HG03432 (cell line): ENCODE measurements around the gene SPAG4.

Experiments
- ATAC-seq: cut with Tn5 transposase; IDR thresholded peaks from one replicate; pipeline ENCODE4 v1.9.1; 2021; ENCODE audit warnings: mild to moderate bottlenecking, moderate library complexity; ENCODE audit not compliant: unreplicated experiment

The SPAG4 gene

DNA sequence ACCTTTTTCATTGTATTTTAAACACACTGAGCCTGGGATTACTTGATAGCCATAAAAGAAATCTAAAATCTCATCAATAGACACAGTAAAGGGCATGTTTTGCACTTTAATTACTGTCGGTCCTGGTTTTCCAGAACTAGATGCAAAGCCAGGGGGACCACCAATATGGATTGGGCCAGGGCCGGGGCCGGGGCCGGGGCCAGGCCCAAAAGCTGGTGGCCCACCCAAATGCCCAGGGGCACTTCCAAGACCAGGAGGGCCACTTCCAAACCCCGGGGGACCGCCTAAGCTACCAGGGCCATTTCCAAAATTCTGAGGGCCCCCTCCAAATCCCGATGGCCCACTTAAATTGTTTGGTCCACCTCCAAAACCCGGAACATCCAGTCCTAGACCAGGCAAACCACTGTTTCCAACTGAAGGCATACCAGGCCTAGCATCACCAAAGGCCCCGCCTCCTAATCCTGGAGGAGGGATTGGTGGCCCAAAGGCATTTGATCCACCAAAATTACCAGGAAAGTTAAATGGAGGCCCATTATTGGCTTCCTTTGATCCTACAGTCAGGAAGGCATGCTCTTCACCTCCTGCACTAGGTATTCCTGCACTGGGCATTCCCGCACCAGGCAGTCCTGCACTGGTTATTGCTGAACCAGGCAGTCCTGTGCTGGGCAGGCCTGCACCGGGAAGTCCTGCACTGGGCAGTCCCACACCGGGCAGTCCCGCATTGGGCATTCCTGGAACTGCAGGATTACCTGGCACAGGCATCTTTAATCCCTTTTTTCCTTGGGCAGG lies 37.2 kb downstream of the SPAG4 start:
- ATAC-seq: no peak

DNA sequence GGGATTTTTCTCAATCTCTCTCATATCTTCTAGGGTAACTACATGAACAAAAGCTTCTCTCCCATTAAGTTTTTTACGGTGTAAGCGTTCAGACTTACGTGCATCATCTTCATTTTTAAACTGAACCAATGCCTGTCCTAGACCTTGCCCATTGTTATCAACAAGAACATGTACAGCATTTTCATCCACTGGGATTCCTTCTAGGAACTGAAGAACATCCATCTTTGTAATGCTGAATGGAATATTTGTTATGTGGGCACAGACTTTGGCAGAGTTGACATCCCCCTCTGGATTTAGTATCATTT lies 37.8 kb downstream of the SPAG4 start:
- no peak for ATAC-seq

- ATAC-seq: no peak
Observed at GRCh38 chr20:35653893-35654292, 38.3 kb downstream of the SPAG4 start.

- ATAC-seq: no peak
Observed at GRCh38 chr20:35654415-35654814, 38.8 kb downstream of the SPAG4 start.

DNA sequence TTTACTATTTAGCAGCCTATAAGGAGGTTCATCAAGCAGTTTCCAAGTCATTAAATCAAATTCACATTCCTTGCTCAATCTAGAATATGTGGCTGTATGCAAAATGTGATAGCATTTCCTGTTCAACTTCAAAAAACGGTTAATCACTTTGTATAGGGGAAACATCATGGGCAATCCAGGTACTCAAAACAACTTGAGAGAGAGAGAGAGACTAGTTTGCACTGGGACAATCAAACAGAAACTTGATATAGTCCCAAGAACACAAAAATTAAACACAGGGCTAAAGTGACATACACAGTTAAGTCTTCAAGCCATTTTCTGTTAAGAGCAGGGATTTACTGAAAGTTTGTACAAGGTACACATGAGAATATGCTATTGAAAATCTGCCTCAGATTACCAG lies 41.6 kb downstream of the SPAG4 start:
- no peak for ATAC-seq

GRCh38 chr20:35660122-35660937 lies 44.7 kb downstream of the SPAG4 start:
- no peak for ATAC-seq

GRCh38 chr20:35661053-35661452 lies 45.4 kb downstream of the SPAG4 start:
- ATAC-seq: no peak

DNA sequence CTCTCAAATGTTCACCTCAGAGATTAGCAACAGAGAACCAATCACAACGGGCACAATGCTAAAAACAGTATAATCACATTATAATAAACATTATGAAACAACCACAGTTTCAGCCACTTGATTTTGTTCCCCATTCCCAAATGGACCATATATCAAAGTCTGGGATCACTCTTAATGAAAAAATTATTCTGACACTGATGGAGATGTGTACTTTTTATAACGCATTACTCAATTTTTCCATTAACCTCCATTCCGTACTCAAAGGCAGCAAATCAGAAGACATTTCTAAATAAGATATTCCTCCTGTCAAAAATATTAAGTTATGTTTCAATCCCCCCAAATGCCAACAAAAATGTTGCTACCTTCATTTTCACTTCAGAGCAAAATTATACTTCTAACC lies 46.3 kb downstream of the SPAG4 start:
- no peak for ATAC-seq

- no peak for ATAC-seq
Observed at GRCh38 chr20:35662551-35662950, 46.9 kb downstream of the SPAG4 start.

DNA sequence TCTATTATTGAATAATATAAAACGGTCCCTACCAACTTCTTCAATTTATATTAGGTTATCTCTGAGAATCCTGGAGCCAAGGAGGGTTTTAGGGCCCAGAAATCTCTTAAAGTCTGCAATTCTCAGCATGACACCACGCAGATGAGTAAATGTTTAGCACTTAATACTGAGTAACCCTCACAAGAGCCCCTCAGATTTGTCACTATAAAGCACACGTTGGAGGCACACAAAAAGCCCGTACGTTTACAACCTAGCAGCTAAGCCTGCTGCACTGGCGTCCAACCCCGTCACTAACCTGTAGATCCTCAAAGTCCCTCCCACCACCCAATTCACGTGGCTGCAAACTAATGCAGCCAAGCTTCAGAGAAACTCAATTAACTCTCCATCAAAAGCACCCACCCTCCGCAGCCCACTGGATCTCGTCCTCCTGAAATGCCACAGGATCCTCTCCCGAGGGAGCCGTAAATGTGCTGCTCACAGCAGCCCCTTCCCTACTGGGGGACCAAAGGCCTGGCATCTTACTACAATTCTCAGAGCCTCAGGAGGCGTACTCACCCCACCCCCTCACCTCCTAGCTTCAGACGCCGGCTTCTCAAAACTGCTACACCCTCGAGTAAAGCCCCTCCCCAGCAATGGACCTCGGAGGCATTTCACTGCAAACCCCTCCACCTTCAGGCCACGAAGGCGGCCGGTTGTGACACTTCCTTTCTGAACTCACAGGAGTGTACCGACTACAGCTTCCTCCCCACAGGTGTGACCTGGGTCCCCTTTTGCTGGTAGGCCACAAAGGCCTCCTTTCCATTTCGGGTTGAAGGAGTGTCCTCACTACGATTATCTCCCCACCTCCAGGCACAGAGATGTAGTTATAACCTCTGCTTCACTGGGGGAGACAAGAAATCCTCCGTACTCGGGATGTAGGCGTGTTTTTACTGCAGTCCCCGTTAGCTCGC lies 48.2 kb downstream of the SPAG4 start:
- peak; percentile 26 for ATAC-seq

- peak; percentile 81 for ATAC-seq
Observed at GRCh38 chr20:35664466-35665206, 49.0 kb downstream of the SPAG4 start, which contains the start of the genes CPNE1 and RBM12. Gene CPNE1 (minus strand): TSS chr20:35664900. CDS start chr20:35632923, 31,977 bp downstream. Gene RBM12 (minus strand): TSS chr20:35664900. CDS start chr20:35655322, 9,578 bp downstream.

GRCh38 chr20:35665949-35666288 lies 50.3 kb downstream of the SPAG4 start:
- ATAC-seq: no peak

DNA sequence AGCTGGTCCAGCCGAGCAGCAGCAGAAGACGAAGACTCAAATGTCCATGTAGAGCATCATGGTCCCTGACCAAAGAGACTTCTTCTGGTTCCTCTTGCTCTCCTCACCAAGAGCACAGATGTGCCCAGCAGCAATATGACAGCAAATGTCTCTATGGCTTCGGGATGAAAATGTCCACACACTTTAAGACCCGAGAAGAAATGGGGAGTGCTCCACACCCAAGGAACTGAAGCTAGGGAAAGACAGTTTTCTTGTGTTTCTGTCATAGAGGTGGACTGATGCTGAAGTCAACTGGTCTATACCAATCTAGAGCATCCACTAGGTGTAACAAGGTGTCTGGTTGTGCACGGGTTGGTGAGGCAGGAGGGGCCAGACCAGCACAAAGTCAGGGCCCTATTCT lies 53.6 kb downstream of the SPAG4 start:
- ATAC-seq: no peak

GRCh38 chr20:35669681-35670080 lies 54.1 kb downstream of the SPAG4 start:
- ATAC-seq: no peak
